Transverse colon (tissue), 4 donors: ENCODE results near the gene CD82. TPM values are rescaled to one million over a fixed set of nuclear protein-coding genes. Genes with fewer than 3 reads are reported as not detected.
"Not testable (repeated sequence)": the region's sequence is repeated elsewhere in the genome, so short reads cannot be mapped to it uniquely, and the experiment has no call there.

Source experiments
- DNase-seq: peaks from one replicate; pipeline ENCODE4 v3.0.0-alpha.2; 2019
- H3K27ac ChIP-seq, 4 donors: fragments of 200-600 bp; sonication (generic); 2 replicates each; pipeline ENCODE4 v1.5.1; 2016 to 2018; ENCODE audit warnings: inconsistent platforms in 4 of 4
- H3K27me3 ChIP-seq: fragments of 200-600 bp; sonication (generic); 2 replicates; pipeline ENCODE4 v1.5.1; 2017; ENCODE audit warnings: inconsistent platforms
- H3K36me3 ChIP-seq, 4 donors: fragments of 200-600 bp; sonication (generic); 2 replicates each; pipeline ENCODE4 v1.5.1; 2017 to 2019; ENCODE audit warnings: inconsistent platforms in 4 of 4
- H3K4me1 ChIP-seq, 4 donors: fragments of 200-600 bp; sonication (generic); 2 replicates each; pipeline ENCODE4 v1.5.1; 2017 to 2020; ENCODE audit warnings: inconsistent platforms in 4 of 4
- H3K4me3 ChIP-seq, 4 donors: fragments of 200-600 bp; sonication (generic); 1 replicate in 1 of 4; 2 replicates in 3 of 4; pipeline versions ENCODE4 v1.5.1 to v1.6.1; 2017 to 2019; ENCODE audit warnings: inconsistent platforms in 4 of 4
- H3K9me3 ChIP-seq, 2 donors: fragments of 200-600 bp; sonication (generic); 2 replicates each; pipeline ENCODE4 v1.5.1; 2017 to 2019; ENCODE audit warnings: inconsistent platforms in 2 of 2
- EP300 ChIP-seq: sonication (generic); formaldehyde crosslinking; IDR thresholded peaks from one replicate; pipeline ENCODE4 v1.6.1; 2017; ENCODE audit warnings: antibody characterized with exemption, low read depth
- POLR2A ChIP-seq: fragments of 450-650 bp; IDR thresholded peaks from one replicate; pipeline ENCODE4 v1.6.1; 2016; ENCODE audit warnings: antibody characterized with exemption, mild to moderate bottlenecking, moderate library complexity
- POLR2AphosphoS5 ChIP-seq, 3 donors: sonication (generic); formaldehyde crosslinking; IDR thresholded peaks; one replicate each; pipeline ENCODE4 v1.6.1; 2016; ENCODE audit warnings: antibody characterized with exemption in 3 of 3
- WGBS, 2 donors: methylation state at CpG; one replicate each; pipeline ENCODE4 v1.1.5; 2018; ENCODE audit warnings: low coverage in 1 of 2; 5-methylcytosine and 5-hydroxymethylcytosine counted together
- in situ Hi-C, 4 donors: fragments of 200-750 bp; cut with MboI; loops; one replicate each; pipeline versions ENCODE4 v1.15.0 to v1.15.1; 2017; ENCODE audit warnings: low sequenced_read_pairs in 3 of 4, low pct_ligation_motif_present in 1 of 4, low pct_unique_long_range_greater_than_20kb in 1 of 4
- intact Hi-C: fragments of 100-400 bp; cut with DNase I; formaldehyde crosslinking; loops from one replicate; pipeline ENCODE4 v1.15.1; 2023; ENCODE audit warnings: low total_unique reads
- small RNA-seq, 4 donors: library from RNA; depleted of rRNA; stranded (forward); fragments of <200 nt; gene quantifications; one replicate each; pipeline ENCODE3, GENCODE V24; 2016
- total RNA-seq, 4 donors: library from RNA; depleted of rRNA; stranded (reverse); fragments of >200 nt; gene quantifications; one replicate each; pipeline ENCODE4 v1.1.0, GENCODE V29; 2016
- TF ChIP-seq, protein P1 (sequence below), 5 experiments: fragments of 200-600 bp in 3 of 5; fragments of 450-650 bp in 2 of 5; sonication (generic) in 3 of 5; IDR thresholded peaks; 1 replicate in 2 of 5; 2 replicates in 3 of 5; pipeline ENCODE4 v1.5.1; 2016 to 2017; ENCODE audit warnings: antibody characterized with exemption in 5 of 5, inconsistent platforms in 3 of 5, mild to moderate bottlenecking in 2 of 5, moderate library complexity in 1 of 5

The CD82 gene
- total RNA-seq, 4 donors from 2014 or later = 7.9 to 23.1 (median 14.0) TPM

DNA sequence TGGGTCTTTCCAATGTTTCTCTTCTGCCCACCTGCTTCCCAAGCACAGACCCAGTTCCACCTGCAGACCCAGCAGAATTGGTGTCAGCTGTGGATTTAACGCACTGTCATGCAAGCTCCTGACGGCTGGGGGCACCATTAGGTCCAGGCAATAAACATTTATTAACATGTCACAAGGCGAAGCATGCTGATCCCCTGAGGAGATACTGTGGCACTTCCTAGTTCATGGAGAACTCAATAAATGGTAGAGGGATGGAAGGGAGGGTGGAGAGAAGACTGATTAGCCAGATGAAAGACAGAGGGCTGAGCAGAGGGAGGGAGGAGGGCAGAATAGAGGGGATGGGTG is 93.0 kb downstream of the CD82 start:
- in situ Hi-C loops (no loop called here), intact Hi-C loops (no loop called here)
- Histone ChIP-seq H3K4me3 (no peak overlapping the region), H3K27ac (no peak overlapping the region), H3K27me3 (peaks cover 43% of the 10 kb centered on the region), H3K36me3 (no peaks in the 10 kb centered on the region), H3K4me1 (no peaks in the 10 kb centered on the region), H3K9me3 (no peaks in the 10 kb centered on the region)
- no peak for TF ChIP-seq POLR2A
- TF ChIP-seq, protein P1, sequence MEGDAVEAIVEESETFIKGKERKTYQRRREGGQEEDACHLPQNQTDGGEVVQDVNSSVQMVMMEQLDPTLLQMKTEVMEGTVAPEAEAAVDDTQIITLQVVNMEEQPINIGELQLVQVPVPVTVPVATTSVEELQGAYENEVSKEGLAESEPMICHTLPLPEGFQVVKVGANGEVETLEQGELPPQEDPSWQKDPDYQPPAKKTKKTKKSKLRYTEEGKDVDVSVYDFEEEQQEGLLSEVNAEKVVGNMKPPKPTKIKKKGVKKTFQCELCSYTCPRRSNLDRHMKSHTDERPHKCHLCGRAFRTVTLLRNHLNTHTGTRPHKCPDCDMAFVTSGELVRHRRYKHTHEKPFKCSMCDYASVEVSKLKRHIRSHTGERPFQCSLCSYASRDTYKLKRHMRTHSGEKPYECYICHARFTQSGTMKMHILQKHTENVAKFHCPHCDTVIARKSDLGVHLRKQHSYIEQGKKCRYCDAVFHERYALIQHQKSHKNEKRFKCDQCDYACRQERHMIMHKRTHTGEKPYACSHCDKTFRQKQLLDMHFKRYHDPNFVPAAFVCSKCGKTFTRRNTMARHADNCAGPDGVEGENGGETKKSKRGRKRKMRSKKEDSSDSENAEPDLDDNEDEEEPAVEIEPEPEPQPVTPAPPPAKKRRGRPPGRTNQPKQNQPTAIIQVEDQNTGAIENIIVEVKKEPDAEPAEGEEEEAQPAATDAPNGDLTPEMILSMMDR (IDR thresholded peaks at IDR 0.05) = no peak
- no peak for TF ChIP-seq POLR2AphosphoS5 (IDR thresholded peaks at IDR 0.05)
- WGBS, 2 donors = 38% methylated on average over 3 of the region's 3 CpGs; no CpG with 5 or more reads in 1 of the 2 donors
- DNase-seq = no peak

DNA sequence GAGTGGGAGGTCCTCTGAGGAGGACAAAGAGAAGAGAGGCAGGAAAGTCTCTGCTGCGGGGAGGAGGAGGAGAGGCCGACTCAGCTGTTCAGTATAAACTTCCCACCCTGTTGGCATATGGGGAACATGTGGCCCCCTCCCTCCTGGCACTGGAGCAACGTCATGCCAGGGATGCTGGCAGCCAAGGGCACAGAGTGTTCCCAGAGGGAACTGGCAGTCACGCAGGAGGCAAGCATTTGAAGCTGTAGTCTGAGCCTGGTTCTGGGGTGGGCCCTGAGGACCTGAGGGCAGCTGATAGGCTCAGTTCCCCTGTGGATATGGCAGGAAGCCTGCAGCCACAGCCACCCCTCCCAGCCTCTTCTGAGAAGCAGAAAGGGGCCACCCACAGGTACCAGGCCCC is 94.2 kb downstream of the CD82 start:
- TF ChIP-seq, protein P1 (IDR thresholded peaks at IDR 0.05) = no peak
- peak; percentile 34 to 70 (median 62) for TF ChIP-seq POLR2AphosphoS5 (IDR thresholded peaks at IDR 0.05)
- TF ChIP-seq POLR2A = no peak
- peak; percentile 95 for TF ChIP-seq EP300
- Histone ChIP-seq H3K9me3 (no peaks in the 10 kb centered on the region), H3K4me3 (no peak overlapping the region), H3K36me3 (no peaks in the 10 kb centered on the region), H3K27me3 (peaks cover 31% of the 10 kb centered on the region), H3K27ac (no peak overlapping the region), H3K4me1 (no peaks in the 10 kb centered on the region)
- 61% methylated on average over 4 of the region's 4 CpGs; no CpG with 5 or more reads in 1 of the 2 donors for WGBS, 2 donors
- intact Hi-C loops = no loop called here
- in situ Hi-C loops = no loop called here
- DNase-seq = peak; percentile 32

DNA sequence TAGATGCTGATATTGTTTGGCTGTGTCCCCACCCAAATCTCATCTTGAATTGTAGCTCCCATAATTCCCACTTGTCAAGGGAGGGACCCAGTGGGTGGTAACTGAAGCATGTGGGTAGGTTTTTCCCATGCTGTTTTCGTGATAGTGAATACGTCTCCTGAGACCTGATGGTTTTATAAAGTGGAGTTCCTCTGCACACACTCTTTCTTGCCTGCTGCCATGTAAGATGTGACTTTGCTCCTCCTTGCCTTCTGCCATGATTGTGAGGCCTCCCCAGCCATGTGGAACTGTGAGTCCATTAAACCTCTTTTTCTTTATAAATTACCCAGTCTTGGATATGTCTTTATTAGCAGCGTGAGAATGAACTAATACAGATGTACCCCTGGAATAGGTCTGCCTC is 95.1 kb downstream of the CD82 start:
- DNase-seq, H3K36me3 ChIP-seq, H3K9me3 ChIP-seq, in situ Hi-C loops, H3K27ac ChIP-seq, H3K4me3 ChIP-seq, H3K4me1 ChIP-seq, intact Hi-C loops: not testable (repeated sequence)
- 94% methylated on average over 3 of the region's 3 CpGs; no CpG with 5 or more reads in 1 of the 2 donors for WGBS, 2 donors
- peaks cover 34% of the 10 kb centered on the region for H3K27me3 ChIP-seq

DNA sequence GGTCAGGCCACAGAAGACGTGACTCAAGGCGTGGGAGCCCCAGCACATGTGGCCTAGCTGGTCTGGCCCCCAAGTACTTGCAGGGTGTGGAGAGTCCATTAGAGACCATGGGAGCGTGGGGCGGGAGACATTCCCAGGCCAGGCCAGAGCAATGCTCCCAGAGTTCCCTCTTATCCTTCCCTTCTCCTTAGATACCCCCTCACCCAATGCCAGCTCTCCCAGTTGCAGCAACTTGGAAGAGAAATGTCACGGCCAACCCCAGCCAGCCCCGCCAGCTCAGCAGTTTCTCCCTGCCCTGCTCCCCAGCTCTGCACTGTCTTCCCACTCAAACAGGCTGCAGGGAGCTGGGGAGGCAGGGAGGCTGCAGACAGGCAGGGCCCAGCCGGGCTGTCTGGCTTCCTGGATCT is 95.9 kb downstream of the CD82 start:
- intact Hi-C loops = no loop called here
- in situ Hi-C loops = no loop called here
- WGBS, 2 donors = 86 to 100% methylated on average over 1 to 7 of the region's 7 CpGs
- Histone ChIP-seq H3K27me3 (peaks cover 38% of the 10 kb centered on the region), H3K36me3 (no peaks in the 10 kb centered on the region), H3K9me3 (no peaks in the 10 kb centered on the region), H3K4me3 (no peak overlapping the region), H3K27ac (no peak overlapping the region), H3K4me1 (no peaks in the 10 kb centered on the region)
- TF ChIP-seq POLR2AphosphoS5 (IDR thresholded peaks at IDR 0.05) (no peak), EP300 (no peak), POLR2A (no peak)
- TF ChIP-seq, protein P1 (IDR thresholded peaks at IDR 0.05) = no peak
- DNase-seq = no peak

Small RNA genes lying within 50 kb of the gene (small RNA-seq; reads per million reads assigned to genes)
- 0 reads per million in 4 donors for gene AC104010.1

Other genes starting within 250 kb of the CD82 start
- 10 to 100 TPM in 1 of 4 donors, 1 to 10 TPM in 3; 2.6 to 28.9 (median 4.9) TPM for gene TSPAN18, start 161.3 kb downstream of the CD82 start, total RNA-seq